HCT116 (cell line): ENCODE results near the gene HPS3. TPM values are rescaled to one million over a fixed set of nuclear protein-coding genes. Genes with fewer than 3 reads are reported as not detected.

Experiments used
- ATAC-seq: fragments of 200-7000 bp; cut with Tn5 transposase; 2 replicates; pipeline ENCODE4 v1.9.1; 2020; ENCODE audit warnings: mild to moderate bottlenecking, moderate library complexity
- BruUV-seq: library from RNA; stranded (reverse); fragments of 400-500 nt; replicated peaks from 2 replicates; lab custom pipeline; 2021; lab: Mats Ljungman, UMichigan
- CTCF ChIA-PET: fragments of 300-600 bp; sonication (Branson Sonifier 250); formaldehyde crosslinking; loops from one replicate; lab custom pipeline; 2021; ENCODE audit warnings: antibody characterized with exemption; lab: Charles Lee
- POLR2A ChIA-PET: fragments of 300-600, 350-600 bp; sonication (Branson Sonifier 250); formaldehyde crosslinking; loops from one replicate; lab custom pipeline; 2021; ENCODE audit warnings: antibody characterized with exemption; lab: Charles Lee
- RAD21 ChIA-PET, 2 experiments: fragments of 300-600 bp; sonication (Branson Sonifier 250); formaldehyde crosslinking; loops; one replicate each; lab custom pipeline; 2023; ENCODE audit warnings: low total read pairs in 2 of 2; ENCODE audit not compliant: uncharacterized antibody in 2 of 2, unreplicated experiment in 2 of 2, low non-redundant PET in 1 of 2; lab: Charles Lee
- DNase-seq: peaks from one replicate; pipeline ENCODE4 v3.0.0-alpha.2; 2010; ENCODE audit warnings: low read depth, low spot score
- H2AFZ ChIP-seq: fragments of 200-600 bp; shearing (Covaris generic), sonication (generic); 2 replicates; pipeline ENCODE4 v1.6.1; 2017; ENCODE audit warnings: low read depth, mixed run types, mixed read lengths, antibody characterized with exemption, low read length; ENCODE audit not compliant: poor library complexity, severe bottlenecking
- H3K27ac ChIP-seq: 2 replicates; pipeline ENCODE4 v1.5.1; 2012; ENCODE audit warnings: low read depth, low read length
- H3K27me3 ChIP-seq: fragments of 200-600 bp; sonication (generic); 2 replicates; pipeline ENCODE4 v1.6.1; 2016; ENCODE audit warnings: mixed run types, low read length, mixed read lengths; ENCODE audit not compliant: insufficient read depth
- H3K36me3 ChIP-seq, 2 experiments: fragments of 200-500 bp in 1 of 2; fragments of 200-600 bp in 1 of 2; sonication (Bioruptor generic) in 1 of 2; sonication (generic) in 1 of 2; 2 replicates each; pipeline versions ENCODE4 v1.5.1 to v1.6.1; 2014 to 2016; ENCODE audit warnings: low read length in 2 of 2, inconsistent platforms in 1 of 2, mixed read lengths in 1 of 2, mixed run types in 1 of 2; ENCODE audit not compliant: insufficient read depth in 2 of 2, control insufficient read depth in 1 of 2
- H3K4me1 ChIP-seq, 2 experiments: fragments of 200-600 bp in 1 of 2; sonication (generic) in 1 of 2; 2 replicates each; pipeline versions ENCODE4 v1.5.1 to v1.6.1; 2012 to 2017; ENCODE audit warnings: low read length in 2 of 2, inconsistent platforms in 1 of 2, mild to moderate bottlenecking in 1 of 2, mixed read lengths in 1 of 2, mixed run types in 1 of 2, moderate library complexity in 1 of 2; ENCODE audit not compliant: insufficient read depth in 2 of 2, control insufficient read depth in 1 of 2
- H3K4me2 ChIP-seq: fragments of 200-600 bp; sonication (generic); 2 replicates; pipeline ENCODE4 v1.6.1; 2017; ENCODE audit warnings: mixed run types, low read length, mixed read lengths
- H3K4me3 ChIP-seq, 2 experiments: fragments of 200-600 bp in 1 of 2; sonication (generic) in 1 of 2; replicated peaks in 1 of 2; 2 replicates each; pipeline ENCODE4 v1.5.1; 2011 to 2016; ENCODE audit warnings: low read length in 2 of 2, control low read depth in 1 of 2, low read depth in 1 of 2, mild to moderate bottlenecking in 1 of 2, mixed read lengths in 1 of 2, mixed run types in 1 of 2
- H3K79me2 ChIP-seq: fragments of 200-600 bp; sonication (generic); 2 replicates; pipeline ENCODE4 v1.6.1; 2017; ENCODE audit warnings: mild to moderate bottlenecking, mixed run types, low read length, moderate library complexity, mixed read lengths; ENCODE audit not compliant: insufficient read depth
- H3K9ac ChIP-seq: fragments of 200-600 bp; sonication (generic); 2 replicates; pipeline ENCODE4 v1.6.1; 2016; ENCODE audit warnings: low read length, mixed read lengths
- H3K9me2 ChIP-seq: fragments of 200-600 bp; sonication (generic), shearing (Covaris generic); 2 replicates; pipeline ENCODE4 v1.6.1; 2017; ENCODE audit warnings: mixed run types, mild to moderate bottlenecking, moderate library complexity; ENCODE audit not compliant: insufficient read depth
- H3K9me3 ChIP-seq, 2 experiments: fragments of 200-500 bp in 1 of 2; fragments of 200-600 bp in 1 of 2; sonication (Bioruptor generic) in 1 of 2; sonication (generic) in 1 of 2; 2 replicates each; pipeline ENCODE4 v1.6.1; 2014 to 2017; ENCODE audit warnings: low read length in 2 of 2, mixed read lengths in 2 of 2, inconsistent platforms in 1 of 2, low read depth in 1 of 2, mild to moderate bottlenecking in 1 of 2, mixed run types in 1 of 2, moderate library complexity in 1 of 2; ENCODE audit not compliant: control insufficient read depth in 1 of 2, insufficient read depth in 1 of 2
- H4K20me1 ChIP-seq: fragments of 200-600 bp; sonication (generic), shearing (Covaris generic); 2 replicates; pipeline ENCODE4 v1.6.1; 2017; ENCODE audit warnings: mixed run types, mild to moderate bottlenecking, moderate library complexity; ENCODE audit not compliant: insufficient read depth
- ATF3 ChIP-seq: IDR thresholded peaks from 2 replicates; pipeline ENCODE4 v1.6.1; 2012
- CTCF ChIP-seq, 3 experiments: fragments of 200-600 bp in 1 of 3; sonication (generic) in 1 of 3; IDR thresholded peaks in 2 of 3; conservative IDR thresholded peaks in 1 of 3; 2 replicates each; pipeline ENCODE4 v1.5.1; 2012 to 2017; ENCODE audit warnings: low read depth in 2 of 3, low read length in 2 of 3, antibody characterized with exemption in 1 of 3, borderline replicate concordance in 1 of 3, control low read depth in 1 of 3, mild to moderate bottlenecking in 1 of 3, mixed read lengths in 1 of 3, mixed run types in 1 of 3, moderate library complexity in 1 of 3; ENCODE audit not compliant: insufficient read depth in 1 of 3
- EZH2 ChIP-seq: fragments of 200-600 bp; sonication (generic); IDR thresholded peaks from 2 replicates; pipeline ENCODE4 v1.6.1; 2017; ENCODE audit warnings: antibody characterized with exemption, mixed run types
- FOSL1 ChIP-seq: IDR thresholded peaks from 2 replicates; pipeline ENCODE4 v1.6.1; 2012; ENCODE audit warnings: low read depth
- POLR2A ChIP-seq: IDR thresholded peaks from 2 replicates; pipeline ENCODE4 v1.7.0; 2011; ENCODE audit warnings: borderline replicate concordance; ENCODE audit not compliant: insufficient read depth, insufficient read length; ENCODE audit errors: extremely low read depth
- SIN3A ChIP-seq: IDR thresholded peaks from 2 replicates; pipeline ENCODE4 v1.6.1; 2012; ENCODE audit warnings: low read depth
- SP1 ChIP-seq: IDR thresholded peaks from 2 replicates; pipeline ENCODE4 v1.6.1; 2012; ENCODE audit warnings: low read depth
- SRF ChIP-seq: IDR thresholded peaks from 2 replicates; pipeline ENCODE4 v1.6.1; 2012; ENCODE audit warnings: low read depth
- YY1 ChIP-seq: IDR thresholded peaks from 2 replicates; pipeline ENCODE4 v1.6.1; 2011; ENCODE audit warnings: low read length, low read depth, moderate library complexity, mild to moderate bottlenecking; ENCODE audit not compliant: insufficient replicate concordance; ENCODE audit errors: extremely low read depth
- ZFX ChIP-seq: fragments of 450-650 bp; IDR thresholded peaks from 2 replicates; pipeline ENCODE4 v1.6.1; 2017
- ZNF274 ChIP-seq: fragments of 200-500 bp; sonication (Bioruptor generic); IDR thresholded peaks from 2 replicates; pipeline ENCODE4 v1.6.1; 2014; ENCODE audit warnings: mild to moderate bottlenecking, low read depth, low read length, inconsistent platforms
- intact Hi-C: fragments of 100-400 bp; cut with micrococcal nuclease; formaldehyde crosslinking; loops from 2 replicates; pipeline ENCODE4 v1.10.0; 2022
- total RNA-seq: library from RNA; stranded (reverse); gene quantifications from one replicate; pipeline ENCODE4 v1.2.1, GENCODE V29; 2021; ENCODE audit not compliant: unreplicated experiment

HPS3 gene
- total RNA-seq, 1 experiment from 2014 or later = 17.1 TPM

- no peak for ATAC-seq
- no peak for TF ChIP-seq EZH2
- no peak for TF ChIP-seq POLR2A
- no peak for TF ChIP-seq SRF
- no peak for TF ChIP-seq ZFX
- no peak for TF ChIP-seq CTCF (IDR thresholded peaks at IDR 0.05 in 2 of 3, conservative IDR thresholded peaks at IDR 0.05 in 1 of 3; ENCODE audit: borderline replicate concordance in 1 of 3, insufficient read depth in 1 of 3, low read depth in 2 of 3, low read length in 2 of 3)
- TF ChIP-seq YY1 = no peak
- no peak for TF ChIP-seq ATF3
- no peak for TF ChIP-seq SIN3A
- no peak for TF ChIP-seq FOSL1
- TF ChIP-seq ZNF274 = no peak
- no peak for TF ChIP-seq SP1
- no peak overlapping the region for H3K27ac ChIP-seq
- no peaks in the 10 kb centered on the region for H3K27me3 ChIP-seq
- peaks cover 7 to 21% of the 10 kb centered on the region in 2 experiments; a peak in 2 of 4 replicates for H3K36me3 ChIP-seq
- peaks cover 0 to 6% of the 10 kb centered on the region in 2 experiments; a peak in 2 of 4 replicates for H3K4me1 ChIP-seq
- peaks cover 4% of the 10 kb centered on the region; the same call in 1 of the 2 replicates for H4K20me1 ChIP-seq
- intact Hi-C loops = no loop called here
- no TSS peak for BruUV-seq
- no peak overlapping the region for H3K9ac ChIP-seq
- H3K9me3 ChIP-seq = no peaks in the 10 kb centered on the region
- no peak overlapping the region for H3K4me2 ChIP-seq
- no peak overlapping the region for H2AFZ ChIP-seq
- H3K79me2 ChIP-seq = peaks cover 88% of the 10 kb centered on the region
- H3K9me2 ChIP-seq = no peaks in the 10 kb centered on the region
- CTCF ChIA-PET = no interaction called here
- RAD21 ChIA-PET = no interaction called here
- POLR2A ChIA-PET = no interaction called here
- no peak for DNase-seq
- H3K4me3 ChIP-seq = no peak overlapping the region
Observed at GRCh38 chr3:149080011-149080698, 49.3 kb upstream of the HPS3 start.
